Upper lobe of left lung (tissue), 4 donors: Measurements from ENCODE around the gene TBC1D9B.

ENCODE experiments used
- CTCF ChIP-seq, 6 experiments: fragments of 450-650 bp in 4 of 6; fragments of 200-600 bp in 2 of 6; sonication (generic) in 2 of 6; IDR thresholded peaks; one replicate each; pipeline ENCODE4 v1.5.1; 2016 to 2019; ENCODE audit warnings: antibody characterized with exemption in 6 of 6
- POLR2A ChIP-seq, 4 donors: fragments of 450-650 bp; IDR thresholded peaks; one replicate each; pipeline ENCODE4 v1.5.1; 2016 to 2017; ENCODE audit warnings: antibody characterized with exemption in 4 of 4, mild to moderate bottlenecking in 2 of 4
- POLR2AphosphoS5 ChIP-seq, 2 donors: sonication (generic); formaldehyde crosslinking; IDR thresholded peaks; one replicate each; pipeline ENCODE4 v1.5.1; 2017; ENCODE audit warnings: antibody characterized with exemption in 2 of 2

- TF ChIP-seq CTCF (IDR thresholded peaks at IDR 0.05) (no peak), POLR2A (IDR thresholded peaks at IDR 0.05) (no peak), POLR2AphosphoS5 (IDR thresholded peaks at IDR 0.05) (no peak)
These were observed 11.8 kb downstream of the TBC1D9B start for GRCh38 chr5:179895861-179896260.
